WI38 (cell line): Measurements from ENCODE around the gene STAT5B.
"Not testable (repeated sequence)": the region's sequence is repeated elsewhere in the genome, so short reads cannot be mapped to it uniquely, and the experiment has no call there.

ENCODE experiments used
- H3K4me3 ChIP-seq: 2 replicates; pipeline ENCODE4 v1.5.1; 2011; ENCODE audit warnings: low read depth, mild to moderate bottlenecking, control low read depth, low read length
- TF ChIP-seq, protein P1 (sequence below): IDR thresholded peaks from 2 replicates; pipeline ENCODE4 v1.5.1; 2012; ENCODE audit warnings: low read depth, mild to moderate bottlenecking, control low read depth, low read length

The STAT5B gene

DNA sequence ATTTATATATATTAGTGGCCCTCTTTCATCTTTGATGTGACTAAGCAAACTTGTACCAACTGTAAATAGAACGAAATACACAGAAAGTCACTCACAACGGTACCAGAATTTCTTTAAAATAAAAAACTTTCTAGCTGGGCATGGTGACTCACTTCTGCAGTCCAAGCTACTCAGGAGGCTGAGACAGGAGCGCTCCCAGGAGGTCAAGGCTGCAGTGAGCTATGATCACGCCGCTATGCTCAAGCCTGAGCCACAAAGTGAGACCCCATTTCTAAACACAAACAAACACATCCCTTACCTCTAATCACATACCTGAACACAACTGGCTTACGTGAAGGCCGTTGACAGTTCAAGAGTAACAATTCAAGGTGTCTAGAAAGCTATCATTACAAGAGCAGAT, 29.7 kb downstream of the STAT5B start:
- no peak overlapping the region for H3K4me3 ChIP-seq

DNA sequence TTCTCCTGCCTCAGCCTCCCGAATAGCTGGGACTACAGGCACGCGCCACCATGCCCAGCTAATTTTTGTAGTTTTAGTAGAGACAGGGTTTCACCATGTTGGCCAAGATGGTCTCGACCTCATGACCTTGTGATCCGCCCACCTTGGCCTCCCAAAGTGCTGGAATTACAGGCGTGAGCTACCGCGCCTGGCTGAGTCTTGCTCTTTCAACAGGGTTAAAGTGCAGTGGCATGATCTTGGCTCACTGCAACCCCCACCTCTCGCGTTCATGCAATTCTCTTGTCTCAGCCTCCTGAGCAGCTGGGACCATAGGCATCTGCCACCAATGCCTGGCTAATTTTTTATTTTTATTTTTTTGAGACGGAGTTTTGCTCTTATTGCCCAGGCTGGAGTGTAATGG, 31.0 kb downstream of the STAT5B start:
- not testable (repeated sequence) for H3K4me3 ChIP-seq

More for the DNA sequence above, 29.7 kb downstream of the STAT5B start:
- TF ChIP-seq, protein P1, sequence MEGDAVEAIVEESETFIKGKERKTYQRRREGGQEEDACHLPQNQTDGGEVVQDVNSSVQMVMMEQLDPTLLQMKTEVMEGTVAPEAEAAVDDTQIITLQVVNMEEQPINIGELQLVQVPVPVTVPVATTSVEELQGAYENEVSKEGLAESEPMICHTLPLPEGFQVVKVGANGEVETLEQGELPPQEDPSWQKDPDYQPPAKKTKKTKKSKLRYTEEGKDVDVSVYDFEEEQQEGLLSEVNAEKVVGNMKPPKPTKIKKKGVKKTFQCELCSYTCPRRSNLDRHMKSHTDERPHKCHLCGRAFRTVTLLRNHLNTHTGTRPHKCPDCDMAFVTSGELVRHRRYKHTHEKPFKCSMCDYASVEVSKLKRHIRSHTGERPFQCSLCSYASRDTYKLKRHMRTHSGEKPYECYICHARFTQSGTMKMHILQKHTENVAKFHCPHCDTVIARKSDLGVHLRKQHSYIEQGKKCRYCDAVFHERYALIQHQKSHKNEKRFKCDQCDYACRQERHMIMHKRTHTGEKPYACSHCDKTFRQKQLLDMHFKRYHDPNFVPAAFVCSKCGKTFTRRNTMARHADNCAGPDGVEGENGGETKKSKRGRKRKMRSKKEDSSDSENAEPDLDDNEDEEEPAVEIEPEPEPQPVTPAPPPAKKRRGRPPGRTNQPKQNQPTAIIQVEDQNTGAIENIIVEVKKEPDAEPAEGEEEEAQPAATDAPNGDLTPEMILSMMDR = no peak

DNA sequence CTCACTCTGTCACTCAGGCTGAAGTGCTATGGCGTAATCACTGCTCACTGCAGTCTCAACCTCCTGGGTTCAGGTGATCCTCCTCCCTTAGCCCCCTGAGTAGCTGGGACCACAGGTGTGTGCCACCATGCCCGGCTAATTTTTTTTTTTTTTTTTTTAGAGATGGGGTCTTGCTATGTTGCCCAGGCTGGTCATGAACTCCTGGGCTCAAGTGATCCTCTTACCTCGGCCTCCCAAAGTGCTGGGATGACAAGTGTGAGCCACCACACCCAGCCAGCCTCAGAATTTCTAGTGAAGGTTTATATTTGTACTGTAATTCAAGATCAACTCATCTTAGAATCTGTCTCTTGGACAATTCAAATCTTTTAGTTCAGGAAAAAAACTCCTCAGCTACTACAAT, 32.1 kb downstream of the STAT5B start:
- H3K4me3 ChIP-seq = not testable (repeated sequence)

DNA sequence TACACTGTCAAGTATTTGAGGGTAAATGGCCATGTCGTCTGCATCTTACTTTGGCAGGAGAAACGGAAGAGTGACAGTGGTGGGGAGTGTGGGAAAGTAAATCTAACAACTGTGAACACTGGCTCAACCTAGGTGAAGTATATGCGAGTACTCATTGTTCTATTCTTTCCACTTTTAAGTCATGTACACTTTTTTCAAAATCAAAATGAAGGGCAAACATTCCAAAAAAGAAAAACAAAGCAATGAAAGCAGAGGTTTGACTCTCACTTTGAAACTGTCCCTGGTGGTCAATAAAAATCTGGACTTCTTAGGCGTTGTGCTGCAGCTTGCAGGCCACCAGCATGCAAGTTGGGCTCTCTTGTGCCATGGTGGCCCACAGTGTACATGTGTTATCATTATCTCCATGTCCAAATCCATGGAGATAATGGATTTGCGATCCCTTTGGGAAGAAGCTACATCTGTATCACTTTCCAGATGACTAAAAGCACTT, 32.7 kb downstream of the STAT5B start:
- TF ChIP-seq, protein P1 = no peak

DNA sequence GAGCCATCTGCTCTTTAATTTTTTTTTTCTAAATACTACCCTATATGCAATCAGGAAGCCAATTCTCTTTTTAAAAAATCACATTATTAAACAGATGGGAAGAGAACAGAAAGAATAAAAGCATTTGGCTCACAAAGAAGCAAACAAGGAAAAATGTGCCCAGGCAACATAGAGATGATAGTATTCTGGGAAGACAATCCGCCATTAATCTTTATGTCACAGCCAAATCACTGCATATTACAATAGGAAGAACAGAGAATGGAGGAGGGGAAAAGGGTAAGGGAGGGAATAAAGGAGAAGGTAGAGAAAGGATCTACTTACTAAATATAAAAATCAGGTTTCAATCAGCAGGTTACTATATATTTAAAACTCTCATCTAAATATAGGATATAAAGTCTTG, 34.3 kb downstream of the STAT5B start:
- TF ChIP-seq, protein P1 = no peak
- no peak overlapping the region for H3K4me3 ChIP-seq

More for the DNA sequence above, 32.7 kb downstream of the STAT5B start:
- H3K4me3 ChIP-seq = no peak overlapping the region

DNA sequence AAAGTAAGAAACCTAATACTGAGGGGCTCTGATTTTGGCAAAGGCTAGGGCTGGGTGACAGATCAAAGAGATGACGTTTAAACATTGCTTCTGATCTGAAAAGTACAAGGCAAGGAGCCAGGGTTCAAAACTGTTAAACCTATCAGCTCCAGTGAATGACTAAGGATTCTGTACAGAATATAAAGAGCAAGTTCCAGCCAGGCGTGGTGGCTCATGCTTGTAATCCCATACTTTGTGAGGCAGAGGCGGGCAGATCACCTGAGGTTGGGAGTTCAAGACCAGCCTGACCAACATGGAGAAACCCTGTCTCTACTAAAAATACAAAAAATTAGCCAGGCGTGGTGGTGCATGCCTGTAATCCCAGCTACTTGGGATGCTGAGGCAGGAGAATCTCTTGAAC, 35.3 kb downstream of the STAT5B start:
- H3K4me3 ChIP-seq = not testable (repeated sequence)

DNA sequence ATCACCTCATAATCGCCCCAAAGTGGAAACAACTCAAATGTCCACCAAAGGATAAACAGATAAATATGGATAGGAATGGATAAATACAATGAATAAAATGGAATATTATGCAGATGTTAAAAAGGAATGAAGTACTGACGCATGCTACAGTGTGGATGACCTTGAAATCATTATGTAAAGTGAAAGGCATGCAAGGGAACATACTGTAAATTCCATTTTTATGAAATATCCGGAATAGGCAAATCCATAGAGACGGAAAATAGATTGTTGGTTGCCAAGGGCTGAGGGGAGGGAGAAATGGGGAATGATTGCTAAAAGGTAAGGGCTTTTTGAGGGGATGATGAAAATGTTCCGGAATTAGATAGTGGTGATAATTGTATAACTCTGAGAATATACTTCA, 36.0 kb downstream of the STAT5B start:
- no peak overlapping the region for H3K4me3 ChIP-seq
- TF ChIP-seq, protein P1 = no peak

DNA sequence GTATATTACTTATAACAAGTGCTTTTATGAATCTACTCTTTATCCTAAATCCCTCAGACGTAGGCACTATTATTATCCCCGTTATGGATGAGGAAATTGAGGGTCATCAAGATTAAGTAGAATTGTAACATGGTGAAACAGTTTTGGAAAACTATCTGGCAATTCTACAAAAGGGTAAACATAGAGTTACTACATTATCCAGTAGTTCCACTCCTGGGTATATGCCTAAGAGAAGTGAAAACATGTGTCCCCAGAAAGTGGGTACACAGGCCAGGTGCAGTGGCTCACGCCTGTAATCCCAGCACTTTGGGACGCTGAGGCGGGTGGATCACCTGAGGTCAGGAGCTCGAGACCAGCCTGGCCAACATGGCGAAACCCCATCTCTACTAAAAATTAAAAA, 36.6 kb downstream of the STAT5B start:
- not testable (repeated sequence) for H3K4me3 ChIP-seq

DNA sequence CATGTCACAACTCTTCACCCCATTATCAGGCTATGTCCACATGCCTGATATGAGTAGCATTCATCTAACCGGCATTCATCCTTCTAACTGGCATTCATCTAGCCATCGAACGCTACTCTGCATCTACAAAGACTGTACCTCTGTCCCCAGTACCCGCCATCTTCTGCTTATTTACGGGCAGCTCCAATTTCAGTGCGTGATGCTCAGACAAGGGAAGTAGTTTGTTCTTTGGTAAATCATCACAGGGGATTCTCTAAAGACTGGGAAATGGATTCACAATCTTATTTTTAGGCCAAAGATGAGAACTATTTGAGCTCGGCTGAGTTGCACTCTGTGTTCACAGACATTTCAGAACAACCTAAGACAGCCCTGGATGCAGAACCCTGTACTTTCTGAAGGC, 39.4 kb downstream of the STAT5B start:
- no peak overlapping the region for H3K4me3 ChIP-seq
- TF ChIP-seq, protein P1 = no peak

DNA sequence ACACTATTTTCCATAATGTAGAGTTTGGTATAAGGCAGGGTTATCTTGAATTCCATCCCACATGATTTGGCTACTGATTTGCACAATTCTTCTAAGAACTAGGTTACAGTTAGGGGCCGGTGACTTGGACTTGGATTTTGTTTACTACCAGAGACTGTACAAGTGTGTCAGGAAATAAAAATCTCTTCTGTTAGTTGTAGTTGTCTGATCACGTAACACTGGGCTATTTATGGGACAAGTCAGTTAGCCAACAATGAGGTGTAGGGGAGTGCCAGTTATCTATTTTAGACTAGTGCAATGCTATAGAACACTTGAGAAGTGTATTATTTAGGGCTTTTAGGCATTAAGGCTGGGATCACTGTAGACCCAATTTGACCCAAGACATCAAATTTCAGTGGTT, 42.2 kb downstream of the STAT5B start:
- TF ChIP-seq, protein P1 = no peak
- no peak overlapping the region for H3K4me3 ChIP-seq
